Prostate gland (tissue), 2 donors: ENCODE measurements around the gene GABARAP.

ENCODE experiments used
- POLR2A ChIP-seq: fragments of 450-650 bp; IDR thresholded peaks from one replicate; pipeline ENCODE4 v1.6.1; 2016; ENCODE audit warnings: antibody characterized with exemption, mild to moderate bottlenecking
- POLR2AphosphoS5 ChIP-seq: sonication (generic); formaldehyde crosslinking; IDR thresholded peaks from one replicate; pipeline ENCODE4 v1.6.1; 2017; ENCODE audit warnings: antibody characterized with exemption
- TF ChIP-seq, protein P1 (sequence below), 4 experiments: fragments of 200-600 bp in 2 of 4; fragments of 450-650 bp in 2 of 4; sonication (generic) in 2 of 4; IDR thresholded peaks; 1 replicate in 3 of 4; 2 replicates in 1 of 4; pipeline ENCODE4 v1.5.1; 2016 to 2019; ENCODE audit warnings: antibody characterized with exemption in 4 of 4, mild to moderate bottlenecking in 2 of 4, moderate library complexity in 2 of 4

DNA sequence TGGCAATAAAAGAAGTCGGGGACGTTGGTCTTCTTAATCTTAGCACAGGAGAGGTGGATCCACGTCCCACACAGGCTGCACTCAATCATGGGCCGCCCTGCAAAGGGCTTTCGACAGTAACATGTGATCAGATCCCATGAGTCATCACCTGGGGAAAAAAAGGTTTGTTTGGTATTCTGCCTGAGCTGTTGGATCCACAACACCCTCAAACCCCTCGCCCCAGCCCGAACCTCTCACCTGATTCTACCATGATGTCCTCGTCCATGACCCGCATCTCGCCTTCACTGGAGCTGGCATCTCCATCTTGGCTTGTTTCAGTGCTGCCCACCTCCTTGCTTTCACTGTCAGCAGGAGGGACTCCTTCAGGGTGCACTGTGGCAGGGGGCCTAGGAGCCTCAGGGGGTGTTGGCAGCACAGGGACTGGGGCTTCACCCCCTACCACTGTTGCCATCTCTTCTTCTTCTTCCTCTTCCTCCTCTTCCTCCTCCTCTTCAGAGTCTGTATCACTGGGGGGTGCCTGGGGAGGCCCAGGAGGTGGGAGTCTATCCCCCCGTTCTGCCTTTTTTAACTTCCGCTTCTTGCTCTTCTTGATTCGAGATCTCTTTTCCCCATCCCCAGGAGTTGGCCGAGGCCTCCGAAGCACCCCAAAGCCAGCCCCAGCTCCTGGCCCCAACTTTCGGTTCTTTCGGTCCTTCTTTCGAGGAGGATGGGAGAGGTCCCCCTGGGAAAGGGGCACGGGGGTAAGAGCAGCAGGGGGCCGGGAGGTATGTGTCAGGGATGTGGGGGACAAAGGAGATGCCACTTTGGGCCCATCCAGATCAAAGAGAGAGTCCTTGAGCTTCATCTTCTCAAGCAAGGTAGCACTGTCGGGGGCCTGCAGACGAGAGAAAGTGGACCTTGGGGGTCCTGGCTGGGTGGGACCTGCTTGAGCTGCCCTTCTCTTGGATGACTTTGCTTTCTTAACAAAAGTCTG, 6.3 kb downstream of the GABARAP start:
- TF ChIP-seq, protein P1, sequence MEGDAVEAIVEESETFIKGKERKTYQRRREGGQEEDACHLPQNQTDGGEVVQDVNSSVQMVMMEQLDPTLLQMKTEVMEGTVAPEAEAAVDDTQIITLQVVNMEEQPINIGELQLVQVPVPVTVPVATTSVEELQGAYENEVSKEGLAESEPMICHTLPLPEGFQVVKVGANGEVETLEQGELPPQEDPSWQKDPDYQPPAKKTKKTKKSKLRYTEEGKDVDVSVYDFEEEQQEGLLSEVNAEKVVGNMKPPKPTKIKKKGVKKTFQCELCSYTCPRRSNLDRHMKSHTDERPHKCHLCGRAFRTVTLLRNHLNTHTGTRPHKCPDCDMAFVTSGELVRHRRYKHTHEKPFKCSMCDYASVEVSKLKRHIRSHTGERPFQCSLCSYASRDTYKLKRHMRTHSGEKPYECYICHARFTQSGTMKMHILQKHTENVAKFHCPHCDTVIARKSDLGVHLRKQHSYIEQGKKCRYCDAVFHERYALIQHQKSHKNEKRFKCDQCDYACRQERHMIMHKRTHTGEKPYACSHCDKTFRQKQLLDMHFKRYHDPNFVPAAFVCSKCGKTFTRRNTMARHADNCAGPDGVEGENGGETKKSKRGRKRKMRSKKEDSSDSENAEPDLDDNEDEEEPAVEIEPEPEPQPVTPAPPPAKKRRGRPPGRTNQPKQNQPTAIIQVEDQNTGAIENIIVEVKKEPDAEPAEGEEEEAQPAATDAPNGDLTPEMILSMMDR (IDR thresholded peaks at IDR 0.05), result no peak
- TF ChIP-seq POLR2A, result no peak
- TF ChIP-seq POLR2AphosphoS5, result no peak
